ENCODE results near the gene CFAP107.

The CFAP107 gene

DNA sequence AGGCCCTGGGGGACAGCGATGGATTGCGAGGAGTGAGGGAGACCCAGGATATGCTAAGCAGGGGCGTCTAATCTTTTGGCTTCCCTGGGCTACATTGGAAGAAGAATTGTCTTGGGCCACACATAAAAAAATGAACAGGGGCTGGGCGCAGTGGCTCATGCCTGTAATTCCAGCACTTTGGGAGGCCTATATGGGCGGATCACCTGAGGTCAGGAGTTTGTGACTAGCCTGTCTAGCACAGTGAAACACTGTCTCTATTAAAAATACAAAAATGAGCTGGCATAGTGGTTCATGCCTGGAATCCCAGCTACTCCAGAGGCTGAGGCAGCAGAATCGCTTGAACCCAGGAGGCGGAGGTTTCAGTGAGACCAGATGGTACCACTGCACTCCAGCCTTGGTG, 16.8 kb downstream of the CFAP107 start:
- H3K4me1 ChIP-seq (ENCODE audit: control insufficient read depth, insufficient read depth, low read length), result no peaks in the 10 kb centered on the region
- WGBS (ENCODE audit: insufficient coverage, insufficient read length), result no CpG with 5 or more reads among the region's 7 CpGs
- no peak for DNase-seq (ENCODE audit: low read depth, low spot score)
- no peak overlapping the region for H3K4me3 ChIP-seq (ENCODE audit: low read length)
- no peaks in the 10 kb centered on the region for H3K27me3 ChIP-seq (ENCODE audit: control insufficient read depth, insufficient read depth, low read length)
- H3K36me3 ChIP-seq (ENCODE audit: control insufficient read depth, insufficient read depth, low read length), result no peaks in the 10 kb centered on the region
- no peaks in the 10 kb centered on the region for H3K9me3 ChIP-seq (ENCODE audit: control insufficient read depth, insufficient read depth, low read length)
- H3K27ac ChIP-seq (ENCODE audit: low read length), result no peak overlapping the region

DNA sequence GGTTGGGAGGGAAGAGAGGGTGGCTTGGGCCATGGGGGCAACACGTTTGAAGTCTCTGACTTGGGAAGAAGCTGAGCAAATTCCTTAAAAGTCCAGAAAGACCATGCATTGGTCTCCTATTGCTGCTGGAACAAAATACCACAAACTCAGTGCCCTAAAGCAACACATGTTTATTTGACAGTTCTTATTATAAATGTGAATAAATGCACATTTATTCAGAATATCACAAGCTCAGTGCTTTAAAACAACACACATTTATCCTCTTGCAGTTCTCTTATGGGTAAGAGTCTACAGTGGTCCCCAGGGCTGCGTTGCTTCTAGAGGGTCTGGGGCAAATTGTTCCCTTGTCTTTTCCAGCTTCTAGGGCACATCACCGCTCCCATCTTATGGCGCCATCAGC, 17.5 kb downstream of the CFAP107 start:
- no peak overlapping the region for H3K4me3 ChIP-seq (ENCODE audit: low read length)
- H3K9me3 ChIP-seq (ENCODE audit: control insufficient read depth, insufficient read depth, low read length), result no peaks in the 10 kb centered on the region
- no CpG with 5 or more reads among the region's 4 CpGs for WGBS (ENCODE audit: insufficient coverage, insufficient read length)
- H3K36me3 ChIP-seq (ENCODE audit: control insufficient read depth, insufficient read depth, low read length), result no peaks in the 10 kb centered on the region
- H3K27ac ChIP-seq (ENCODE audit: low read length), result no peak overlapping the region
- no peak for DNase-seq (ENCODE audit: low read depth, low spot score)
- no peaks in the 10 kb centered on the region for H3K4me1 ChIP-seq (ENCODE audit: control insufficient read depth, insufficient read depth, low read length)
- no peaks in the 10 kb centered on the region for H3K27me3 ChIP-seq (ENCODE audit: control insufficient read depth, insufficient read depth, low read length)

DNA sequence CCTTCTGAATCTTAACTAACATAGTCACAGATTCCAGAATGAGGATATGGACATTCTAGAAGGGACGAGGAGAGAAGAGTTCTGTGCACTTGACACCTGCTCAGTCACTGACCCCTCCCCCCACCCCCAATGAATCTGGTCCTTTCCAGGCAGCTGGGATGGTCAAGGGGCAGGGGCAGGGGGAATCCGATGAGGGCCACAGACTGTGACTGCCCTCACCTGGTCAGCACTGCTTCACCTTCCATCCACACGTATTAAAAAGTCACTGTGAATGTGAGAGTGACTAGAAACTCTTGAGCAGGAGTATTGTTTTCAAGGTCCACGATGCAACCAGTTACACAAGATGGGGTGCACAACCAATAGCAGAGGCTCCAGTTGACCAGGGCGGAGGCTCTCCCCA, 18.0 kb downstream of the CFAP107 start:
- no peak for DNase-seq (ENCODE audit: low read depth, low spot score)
- no peaks in the 10 kb centered on the region for H3K36me3 ChIP-seq (ENCODE audit: control insufficient read depth, insufficient read depth, low read length)
- no peak overlapping the region for H3K4me3 ChIP-seq (ENCODE audit: low read length)
- WGBS (ENCODE audit: insufficient coverage, insufficient read length), result no CpG with 5 or more reads among the region's 5 CpGs
- H3K4me1 ChIP-seq (ENCODE audit: control insufficient read depth, insufficient read depth, low read length), result no peaks in the 10 kb centered on the region
- H3K9me3 ChIP-seq (ENCODE audit: control insufficient read depth, insufficient read depth, low read length), result no peaks in the 10 kb centered on the region
- no peaks in the 10 kb centered on the region for H3K27me3 ChIP-seq (ENCODE audit: control insufficient read depth, insufficient read depth, low read length)
- H3K27ac ChIP-seq (ENCODE audit: low read length), result no peak overlapping the region

DNA sequence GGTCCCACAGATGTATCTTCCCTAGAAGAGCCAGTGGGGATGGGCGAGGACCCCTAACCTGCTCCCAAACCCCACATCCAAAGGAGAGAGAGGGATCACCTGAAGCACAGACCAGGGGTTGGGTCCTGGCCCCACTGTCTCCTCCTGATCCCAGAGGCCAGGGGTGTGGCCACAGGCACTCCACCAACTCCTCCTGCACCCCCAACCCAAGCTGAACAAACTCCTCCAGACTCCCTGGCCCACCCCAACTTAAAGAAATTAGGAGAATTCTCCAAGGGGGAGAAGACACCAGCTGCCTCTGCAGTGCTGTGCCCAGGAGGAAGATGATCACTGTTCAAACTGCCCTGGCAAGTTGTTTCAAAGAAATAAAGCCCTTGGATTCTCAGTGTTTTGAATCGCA, 23.0 kb downstream of the CFAP107 start:
- WGBS (ENCODE audit: insufficient coverage, insufficient read length), result no CpG with 5 or more reads among the region's 2 CpGs
- no peak for DNase-seq (ENCODE audit: low read depth, low spot score)
- no peak overlapping the region for H3K4me3 ChIP-seq (ENCODE audit: low read length)
- no peaks in the 10 kb centered on the region for H3K4me1 ChIP-seq (ENCODE audit: control insufficient read depth, insufficient read depth, low read length)
- no peak overlapping the region for H3K27ac ChIP-seq (ENCODE audit: low read length)
- no peaks in the 10 kb centered on the region for H3K36me3 ChIP-seq (ENCODE audit: control insufficient read depth, insufficient read depth, low read length)
- H3K9me3 ChIP-seq (ENCODE audit: control insufficient read depth, insufficient read depth, low read length), result no peaks in the 10 kb centered on the region
- no peaks in the 10 kb centered on the region for H3K27me3 ChIP-seq (ENCODE audit: control insufficient read depth, insufficient read depth, low read length)

DNA sequence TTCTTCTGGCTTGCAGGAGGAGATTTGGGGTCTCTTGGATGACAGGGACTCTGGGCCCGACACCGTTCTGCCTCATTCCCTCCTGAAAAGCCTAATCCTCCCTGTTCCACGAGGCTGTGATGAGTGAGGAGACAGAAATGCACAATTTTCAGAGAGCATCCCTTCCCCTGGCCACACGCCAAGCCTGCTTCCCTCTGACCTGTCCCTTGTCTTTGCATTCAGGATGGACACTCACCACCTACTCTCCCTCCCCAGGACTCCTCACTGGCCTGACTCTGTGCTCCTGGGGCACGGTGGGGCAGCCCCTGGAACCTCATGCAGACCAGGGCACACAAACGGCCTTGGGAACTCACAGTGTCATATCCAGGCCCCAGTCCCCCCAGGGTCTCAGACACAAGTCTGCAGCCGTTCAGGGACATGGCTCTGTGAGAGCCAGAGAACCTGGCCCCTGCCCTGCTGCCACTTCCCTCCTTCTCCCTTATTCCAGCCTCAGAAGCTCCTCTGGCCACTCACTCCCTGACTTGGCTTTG, 24.0 kb downstream of the CFAP107 start:
- H3K27me3 ChIP-seq (ENCODE audit: control insufficient read depth, insufficient read depth, low read length), result no peaks in the 10 kb centered on the region
- H3K36me3 ChIP-seq (ENCODE audit: control insufficient read depth, insufficient read depth, low read length), result no peaks in the 10 kb centered on the region
- H3K4me3 ChIP-seq (ENCODE audit: low read length), result no peak overlapping the region
- H3K9me3 ChIP-seq (ENCODE audit: control insufficient read depth, insufficient read depth, low read length), result no peaks in the 10 kb centered on the region
- H3K4me1 ChIP-seq (ENCODE audit: control insufficient read depth, insufficient read depth, low read length), result no peaks in the 10 kb centered on the region
- no peak for DNase-seq (ENCODE audit: low read depth, low spot score)
- no peak overlapping the region for H3K27ac ChIP-seq (ENCODE audit: low read length)
- no CpG with 5 or more reads among the region's 7 CpGs for WGBS (ENCODE audit: insufficient coverage, insufficient read length)

DNA sequence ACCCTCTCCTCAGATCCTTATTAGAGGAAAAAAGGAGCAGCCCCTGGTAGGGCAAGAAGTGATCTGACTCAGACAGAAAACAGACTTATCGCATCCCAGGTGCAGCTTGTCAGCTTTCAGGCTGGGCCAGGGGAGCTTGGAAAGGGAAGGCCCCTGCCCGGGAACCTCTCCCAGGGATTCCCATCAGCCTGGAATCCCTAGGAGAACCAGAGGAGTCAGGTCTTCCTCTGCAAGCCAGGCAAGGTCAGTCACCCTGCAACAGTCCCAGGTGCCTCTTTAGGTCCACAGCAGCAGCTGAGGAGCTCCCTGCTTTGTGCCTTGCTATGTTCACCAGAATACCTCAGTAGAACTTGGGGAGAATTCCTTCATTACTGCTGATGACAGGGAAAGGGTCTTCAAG, 24.6 kb downstream of the CFAP107 start:
- H3K27me3 ChIP-seq (ENCODE audit: control insufficient read depth, insufficient read depth, low read length), result no peaks in the 10 kb centered on the region
- WGBS (ENCODE audit: insufficient coverage, insufficient read length), result no CpG with 5 or more reads among the region's 2 CpGs

DNA sequence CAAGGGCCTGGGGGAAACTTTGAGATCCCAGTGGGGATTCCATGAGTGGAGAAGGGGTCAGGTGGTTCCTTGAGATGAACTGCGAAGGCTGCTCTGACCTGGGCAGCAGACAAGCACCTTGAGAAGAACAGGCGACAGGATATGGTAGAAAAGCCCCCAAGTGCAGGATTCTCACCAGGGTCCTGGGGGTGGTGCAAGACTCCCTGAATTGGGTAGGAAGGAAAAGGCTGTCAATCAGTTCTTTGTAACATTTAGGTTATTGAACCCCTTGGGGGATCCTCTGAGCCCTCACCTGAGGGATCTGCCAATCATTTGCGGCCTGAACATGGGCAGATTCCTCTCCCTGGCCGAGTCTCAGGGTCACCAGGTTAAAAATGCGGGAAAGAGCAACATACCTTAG, 25.2 kb downstream of the CFAP107 start:
- no peak for DNase-seq (ENCODE audit: low read depth, low spot score)
- H3K27ac ChIP-seq (ENCODE audit: low read length), result no peak overlapping the region

More for the DNA sequence above, 24.6 kb downstream of the CFAP107 start:
- Histone ChIP-seq H3K4me1 (ENCODE audit: control insufficient read depth, insufficient read depth, low read length) (no peaks in the 10 kb centered on the region), H3K4me3 (ENCODE audit: low read length) (no peak overlapping the region), H3K9me3 (ENCODE audit: control insufficient read depth, insufficient read depth, low read length) (no peaks in the 10 kb centered on the region), H3K36me3 (ENCODE audit: control insufficient read depth, insufficient read depth, low read length) (no peaks in the 10 kb centered on the region), H3K27ac (ENCODE audit: low read length) (no peak overlapping the region)
- DNase-seq (ENCODE audit: low read depth, low spot score), result no peak

DNA sequence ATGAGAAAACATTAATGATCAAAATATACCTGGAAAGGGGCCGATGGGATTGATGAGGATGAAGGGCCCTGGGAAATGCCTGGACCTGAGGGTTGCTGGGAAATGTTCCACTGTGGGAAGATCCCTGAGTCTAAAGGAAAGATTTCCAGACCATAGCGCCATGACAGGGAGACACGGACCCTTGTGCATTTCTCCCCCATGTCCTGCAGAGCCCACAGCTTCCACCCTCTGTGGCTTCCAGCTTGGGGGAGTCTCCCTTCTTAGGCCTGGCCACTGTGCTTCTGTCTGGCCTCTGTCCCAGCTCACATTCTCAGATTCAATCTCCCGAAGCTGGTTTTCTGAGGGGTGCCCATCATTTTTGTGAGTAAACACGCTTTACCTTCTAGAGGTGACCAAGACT, 26.5 kb downstream of the CFAP107 start:
- no peaks in the 10 kb centered on the region for H3K27me3 ChIP-seq (ENCODE audit: control insufficient read depth, insufficient read depth, low read length)
- WGBS (ENCODE audit: insufficient coverage, insufficient read length), result no CpG with 5 or more reads among the region's 5 CpGs
- H3K4me3 ChIP-seq (ENCODE audit: low read length), result no peak overlapping the region
- DNase-seq (ENCODE audit: low read depth, low spot score), result no peak
- no peak overlapping the region for H3K27ac ChIP-seq (ENCODE audit: low read length)
- no peaks in the 10 kb centered on the region for H3K36me3 ChIP-seq (ENCODE audit: control insufficient read depth, insufficient read depth, low read length)
- no peaks in the 10 kb centered on the region for H3K9me3 ChIP-seq (ENCODE audit: control insufficient read depth, insufficient read depth, low read length)
- no peaks in the 10 kb centered on the region for H3K4me1 ChIP-seq (ENCODE audit: control insufficient read depth, insufficient read depth, low read length)

More for the DNA sequence above, 25.2 kb downstream of the CFAP107 start:
- H3K9me3 ChIP-seq (ENCODE audit: control insufficient read depth, insufficient read depth, low read length), result no peaks in the 10 kb centered on the region
- no peaks in the 10 kb centered on the region for H3K4me1 ChIP-seq (ENCODE audit: control insufficient read depth, insufficient read depth, low read length)
- no CpG with 5 or more reads among the region's 5 CpGs for WGBS (ENCODE audit: insufficient coverage, insufficient read length)
- no peak overlapping the region for H3K4me3 ChIP-seq (ENCODE audit: low read length)
- no peaks in the 10 kb centered on the region for H3K27me3 ChIP-seq (ENCODE audit: control insufficient read depth, insufficient read depth, low read length)
- no peaks in the 10 kb centered on the region for H3K36me3 ChIP-seq (ENCODE audit: control insufficient read depth, insufficient read depth, low read length)

DNA sequence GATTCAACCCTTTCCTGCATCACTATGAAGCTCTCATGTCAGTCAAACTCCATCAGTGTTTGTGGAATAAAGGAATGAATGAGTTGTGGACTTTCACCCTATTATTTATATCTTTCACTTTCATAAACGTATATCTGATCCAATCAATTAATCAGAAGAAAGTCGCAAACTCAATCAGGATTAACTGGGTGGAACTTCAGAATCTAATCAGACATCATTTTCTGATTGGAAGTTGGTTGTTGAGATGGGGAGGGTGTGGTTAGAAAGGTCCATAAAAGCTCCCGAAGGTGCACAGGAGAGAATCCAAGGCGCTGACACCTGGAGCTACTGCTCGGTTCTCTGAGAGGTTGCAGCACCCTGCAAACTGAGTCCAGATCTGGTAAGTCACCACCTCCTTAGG, 27.4 kb downstream of the CFAP107 start, which contains the start of gene PRAMEF12:
TSS of gene PRAMEF12 (plus strand) at position 301 of the 400 bp plus-strand sequence. CDS start 1,130 bp downstream, outside the sequence.
- Histone ChIP-seq H3K36me3 (ENCODE audit: control insufficient read depth, insufficient read depth, low read length) (no peaks in the 10 kb centered on the region), H3K4me1 (ENCODE audit: control insufficient read depth, insufficient read depth, low read length) (no peaks in the 10 kb centered on the region), H3K27me3 (ENCODE audit: control insufficient read depth, insufficient read depth, low read length) (no peaks in the 10 kb centered on the region), H3K27ac (ENCODE audit: low read length) (no peak within 1 kb of the TSS), H3K9me3 (ENCODE audit: control insufficient read depth, insufficient read depth, low read length) (no peaks in the 10 kb centered on the region), H3K4me3 (ENCODE audit: low read length) (no peak within 1 kb of the TSS)
- no CpG with 5 or more reads among the region's 5 CpGs for WGBS (ENCODE audit: insufficient coverage, insufficient read length)
- DNase-seq (ENCODE audit: low read depth, low spot score), result no peak

DNA sequence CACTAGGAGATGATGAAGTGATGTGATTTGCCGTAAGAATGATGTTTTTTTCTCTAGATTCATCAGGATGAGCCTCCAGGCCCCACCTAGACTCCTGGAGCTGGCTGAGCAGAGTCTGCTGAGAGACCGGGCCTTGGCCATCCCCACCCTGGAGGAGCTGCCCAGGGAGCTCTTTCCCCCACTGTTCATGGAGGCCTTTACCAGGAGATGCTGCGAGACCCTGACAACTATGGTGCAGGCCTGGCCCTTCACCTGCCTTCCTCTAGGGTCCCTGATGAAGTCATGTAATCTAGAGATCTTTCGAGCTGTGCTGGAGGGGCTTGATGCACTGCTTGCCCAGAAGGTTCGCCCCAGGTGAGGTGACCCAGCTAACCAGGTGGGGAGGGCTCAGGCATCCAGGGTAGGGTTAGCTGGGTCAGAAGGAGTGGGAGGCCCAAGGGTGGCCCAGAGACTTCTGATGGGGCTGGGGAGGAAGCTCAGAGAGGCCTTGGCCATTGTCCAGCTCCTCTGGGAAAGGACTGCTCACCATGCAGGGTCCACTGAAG, 28.9 kb downstream of the CFAP107 start:
- no peaks in the 10 kb centered on the region for H3K4me1 ChIP-seq (ENCODE audit: control insufficient read depth, insufficient read depth, low read length)
- H3K36me3 ChIP-seq (ENCODE audit: control insufficient read depth, insufficient read depth, low read length), result no peaks in the 10 kb centered on the region
- no peak for DNase-seq (ENCODE audit: low read depth, low spot score)
- no peak overlapping the region for H3K4me3 ChIP-seq (ENCODE audit: low read length)
- H3K9me3 ChIP-seq (ENCODE audit: control insufficient read depth, insufficient read depth, low read length), result no peaks in the 10 kb centered on the region
- H3K27ac ChIP-seq (ENCODE audit: low read length), result no peak overlapping the region
- H3K27me3 ChIP-seq (ENCODE audit: control insufficient read depth, insufficient read depth, low read length), result no peaks in the 10 kb centered on the region
- WGBS (ENCODE audit: insufficient coverage, insufficient read length), result no CpG with 5 or more reads among the region's 5 CpGs

DNA sequence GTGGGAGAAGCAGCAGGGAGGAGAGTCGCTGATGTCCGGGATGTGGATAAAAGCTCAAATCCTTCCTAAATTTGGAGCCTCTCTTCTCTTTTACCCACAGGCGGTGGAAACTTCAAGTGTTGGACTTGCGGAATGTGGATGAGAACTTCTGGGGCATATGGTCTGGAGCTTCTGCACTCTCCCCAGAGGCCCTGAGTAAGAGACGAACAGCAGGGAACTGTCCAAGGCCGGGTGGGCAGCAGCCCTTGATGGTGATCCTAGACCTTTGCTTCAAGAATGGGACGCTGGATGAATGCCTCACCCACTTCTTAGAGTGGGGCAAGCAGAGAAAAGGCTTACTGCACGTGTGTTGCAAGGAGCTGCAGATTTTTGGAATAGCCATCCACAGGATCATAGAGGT, 29.4 kb downstream of the CFAP107 start:
- H3K9me3 ChIP-seq (ENCODE audit: control insufficient read depth, insufficient read depth, low read length), result no peaks in the 10 kb centered on the region
- WGBS (ENCODE audit: insufficient coverage, insufficient read length), result no CpG with 5 or more reads among the region's 8 CpGs
- no peak for DNase-seq (ENCODE audit: low read depth, low spot score)
- no peaks in the 10 kb centered on the region for H3K4me1 ChIP-seq (ENCODE audit: control insufficient read depth, insufficient read depth, low read length)
- no peak overlapping the region for H3K4me3 ChIP-seq (ENCODE audit: low read length)
- no peak overlapping the region for H3K27ac ChIP-seq (ENCODE audit: low read length)
- H3K36me3 ChIP-seq (ENCODE audit: control insufficient read depth, insufficient read depth, low read length), result no peaks in the 10 kb centered on the region
- H3K27me3 ChIP-seq (ENCODE audit: control insufficient read depth, insufficient read depth, low read length), result no peaks in the 10 kb centered on the region

Measured in iPS DF 6.9 (cell line).